ENCODE data around the gene LRRC26. TPM values are rescaled to one million over a fixed set of nuclear protein-coding genes. Genes with fewer than 3 reads are reported as not detected.
A peak's percentile ranks its signal among the peaks of the same experiment; 100 is the strongest.

Gene LRRC26
- polyA plus RNA-seq, 1 donor (not counting 4 experiments of a cell fraction or from before 2014, with no cell fraction given): not detected

DNA sequence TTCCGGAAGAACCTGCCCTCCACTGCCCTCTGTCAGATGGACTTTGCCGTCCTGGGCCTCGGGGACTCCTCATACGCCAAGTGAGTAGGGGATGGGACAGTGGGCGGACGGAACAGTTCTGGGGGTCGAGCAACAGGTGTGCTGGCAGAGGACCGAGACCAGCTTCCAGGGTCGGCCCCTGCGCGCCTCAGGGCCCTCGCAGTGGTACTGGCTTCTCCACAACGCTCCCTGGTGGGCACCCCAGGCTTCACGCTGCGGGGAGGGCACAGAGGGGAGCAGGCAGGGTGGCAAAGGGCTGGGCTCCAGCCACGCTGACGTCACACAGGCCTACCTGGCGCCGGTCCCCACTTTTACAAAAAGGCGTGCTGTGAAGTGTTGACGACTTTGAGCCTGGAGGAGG is 42.7 kb upstream of the LRRC26 start:
- Histone ChIP-seq H3K9ac (ENCODE audit: control insufficient read depth, extremely low read depth, insufficient read depth, low read length) (no peak overlapping the region), H3K27me3 (ENCODE audit: control insufficient read depth, extremely low read depth, insufficient read depth, low read length) (no peaks in the 10 kb centered on the region), H3K9me1 (ENCODE audit: control insufficient read depth, extremely low read depth, insufficient read depth, low read length) (no peaks in the 10 kb centered on the region), H3K4me1 (ENCODE audit: control insufficient read depth, extremely low read depth, insufficient read depth, low read length) (peaks cover 9% of the 10 kb centered on the region), H3K36me3 (ENCODE audit: control insufficient read depth in 2 of 2, extremely low read depth in 1 of 2, insufficient read depth in 2 of 2, low read length in 2 of 2) (peaks cover 8 to 27% of the 10 kb centered on the region in 2 experiments), H3K4me3 (ENCODE audit: control insufficient read depth in 2 of 3, extremely low read depth in 1 of 3, insufficient read depth in 2 of 3, low read depth in 1 of 3, low read length in 3 of 3) (no peak overlapping the region), H2AFZ (ENCODE audit: control insufficient read depth, low read length) (no peak overlapping the region), H3K27ac (ENCODE audit: control insufficient read depth, insufficient read depth, low read length) (no peak overlapping the region), H4K20me1 (ENCODE audit: control insufficient read depth, extremely low read depth, insufficient read depth, low read length) (no peaks in the 10 kb centered on the region), H3K4me2 (ENCODE audit: control insufficient read depth, extremely low read depth, insufficient read depth, low read depth, low read length) (no peak overlapping the region), H3K79me2 (ENCODE audit: control insufficient read depth, insufficient read depth, low read length) (peaks cover under 1% of the 10 kb centered on the region), H3K9me3 (ENCODE audit: control insufficient read depth, low read depth, low read length) (no peaks in the 10 kb centered on the region)
- DNase-seq (ENCODE audit: low read depth, low spot score) (no peak), FAIRE-seq (no peak)
- dilution Hi-C loops (cut with MboI; ENCODE audit: extremely low pct_ligation_motif_present, low sequenced_read_pairs): no loop called here
- TF ChIP-seq EZH2 (IDR thresholded peaks at IDR 0.05; ENCODE audit: low read length): no peak
- TF ChIP-seq, protein P1, sequence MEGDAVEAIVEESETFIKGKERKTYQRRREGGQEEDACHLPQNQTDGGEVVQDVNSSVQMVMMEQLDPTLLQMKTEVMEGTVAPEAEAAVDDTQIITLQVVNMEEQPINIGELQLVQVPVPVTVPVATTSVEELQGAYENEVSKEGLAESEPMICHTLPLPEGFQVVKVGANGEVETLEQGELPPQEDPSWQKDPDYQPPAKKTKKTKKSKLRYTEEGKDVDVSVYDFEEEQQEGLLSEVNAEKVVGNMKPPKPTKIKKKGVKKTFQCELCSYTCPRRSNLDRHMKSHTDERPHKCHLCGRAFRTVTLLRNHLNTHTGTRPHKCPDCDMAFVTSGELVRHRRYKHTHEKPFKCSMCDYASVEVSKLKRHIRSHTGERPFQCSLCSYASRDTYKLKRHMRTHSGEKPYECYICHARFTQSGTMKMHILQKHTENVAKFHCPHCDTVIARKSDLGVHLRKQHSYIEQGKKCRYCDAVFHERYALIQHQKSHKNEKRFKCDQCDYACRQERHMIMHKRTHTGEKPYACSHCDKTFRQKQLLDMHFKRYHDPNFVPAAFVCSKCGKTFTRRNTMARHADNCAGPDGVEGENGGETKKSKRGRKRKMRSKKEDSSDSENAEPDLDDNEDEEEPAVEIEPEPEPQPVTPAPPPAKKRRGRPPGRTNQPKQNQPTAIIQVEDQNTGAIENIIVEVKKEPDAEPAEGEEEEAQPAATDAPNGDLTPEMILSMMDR (optimal IDR thresholded peaks at IDR 0.05 in 1 of 3, IDR thresholded peaks at IDR 0.05 in 1 of 3, conservative IDR thresholded peaks at IDR 0.05 in 1 of 3; ENCODE audit: extremely low read depth in 1 of 3, insufficient read depth in 2 of 3, low read length in 3 of 3): peak in 1 of 3 experiments; percentile 14

DNA sequence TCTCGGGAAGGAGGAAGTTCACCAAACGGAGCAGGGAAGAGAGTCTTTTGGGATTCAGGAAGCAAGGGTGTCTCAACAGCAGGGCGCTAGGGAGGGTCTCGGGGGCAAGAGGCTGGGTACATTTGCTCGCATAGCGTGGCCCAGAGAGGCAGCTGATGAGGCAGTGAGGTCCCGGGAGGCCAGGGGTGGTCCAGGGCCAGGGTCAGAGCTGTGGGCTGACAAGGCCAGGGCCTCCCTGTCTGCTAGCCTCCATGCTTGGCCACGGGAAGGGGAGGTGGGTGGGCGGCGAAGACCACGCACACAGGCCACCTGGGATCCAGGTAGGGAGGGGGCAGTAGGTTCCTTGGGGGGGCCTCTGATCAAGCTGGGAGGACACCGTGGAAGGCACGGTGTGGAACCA is 41.7 kb upstream of the LRRC26 start:
- TF ChIP-seq, protein P1 (optimal IDR thresholded peaks at IDR 0.05 in 1 of 3, IDR thresholded peaks at IDR 0.05 in 1 of 3, conservative IDR thresholded peaks at IDR 0.05 in 1 of 3; ENCODE audit: extremely low read depth in 1 of 3, insufficient read depth in 2 of 3, low read length in 3 of 3): no peak
- TF ChIP-seq EZH2 (IDR thresholded peaks at IDR 0.05; ENCODE audit: low read length): no peak
- no peaks in the 10 kb centered on the region for H3K9me3 ChIP-seq (ENCODE audit: control insufficient read depth, low read depth, low read length)
- DNase-seq (ENCODE audit: low read depth, low spot score): no peak
- no peaks in the 10 kb centered on the region for H3K9me1 ChIP-seq (ENCODE audit: control insufficient read depth, extremely low read depth, insufficient read depth, low read length)
- H3K4me3 ChIP-seq (ENCODE audit: control insufficient read depth in 2 of 3, extremely low read depth in 1 of 3, insufficient read depth in 2 of 3, low read depth in 1 of 3, low read length in 3 of 3): no peak overlapping the region
- dilution Hi-C loops (cut with MboI; ENCODE audit: extremely low pct_ligation_motif_present, low sequenced_read_pairs): no loop called here
- no peaks in the 10 kb centered on the region for H3K27me3 ChIP-seq (ENCODE audit: control insufficient read depth, extremely low read depth, insufficient read depth, low read length)
- no peak overlapping the region for H2AFZ ChIP-seq (ENCODE audit: control insufficient read depth, low read length)
- H3K4me1 ChIP-seq (ENCODE audit: control insufficient read depth, extremely low read depth, insufficient read depth, low read length): peaks cover 5% of the 10 kb centered on the region
- peaks cover 10% of the 10 kb centered on the region for H3K79me2 ChIP-seq (ENCODE audit: control insufficient read depth, insufficient read depth, low read length)
- H3K4me2 ChIP-seq (ENCODE audit: control insufficient read depth, extremely low read depth, insufficient read depth, low read depth, low read length): no peak overlapping the region
- no peak overlapping the region for H3K9ac ChIP-seq (ENCODE audit: control insufficient read depth, extremely low read depth, insufficient read depth, low read length)
- H3K27ac ChIP-seq (ENCODE audit: control insufficient read depth, insufficient read depth, low read length): no peak overlapping the region
- peaks cover 8 to 28% of the 10 kb centered on the region in 2 experiments for H3K36me3 ChIP-seq (ENCODE audit: control insufficient read depth in 2 of 2, extremely low read depth in 1 of 2, insufficient read depth in 2 of 2, low read length in 2 of 2)
- FAIRE-seq: no peak
- no peaks in the 10 kb centered on the region for H4K20me1 ChIP-seq (ENCODE audit: control insufficient read depth, extremely low read depth, insufficient read depth, low read length)

Data from keratinocyte (primary cell).